K562 (cell line): Measurements from ENCODE around the gene LSM4. TPM values are rescaled to one million over a fixed set of nuclear protein-coding genes. Genes with fewer than 3 reads are reported as not detected.

Experiments
- ARID4B ChIP-seq: sonication (generic); formaldehyde crosslinking; IDR thresholded peaks from 2 replicates; pipeline ENCODE4 v1.8.0; 2022; ENCODE audit warnings: mild to moderate bottlenecking, missing genetic modification reagents
- ATF1 ChIP-seq, 2 experiments: fragments of 450-650 bp in 1 of 2; IDR thresholded peaks; 2 replicates each; pipeline ENCODE4 v1.6.1; 2016; ENCODE audit warnings: missing compliant biosample characterization in 1 of 2, missing genetic modification characterization in 1 of 2
- CBFB ChIP-seq: sonication (generic); formaldehyde crosslinking; IDR thresholded peaks from 2 replicates; pipeline ENCODE4 v1.4.0; 2020; ENCODE audit warnings: mild to moderate bottlenecking, missing genetic modification reagents
- CCAR2 ChIP-seq: fragments of 200-400 bp; formaldehyde crosslinking; IDR thresholded peaks from 2 replicates; pipeline ENCODE4 v1.6.1; 2017; ENCODE audit warnings: mild to moderate bottlenecking, low read depth, low read length
- ESRRB ChIP-seq: fragments of 250-450 bp; sonication (Bioruptor Pico); IDR thresholded peaks from 2 replicates; pipeline ENCODE4 v1.5.0; 2020; ENCODE audit warnings: mild to moderate bottlenecking, moderate library complexity, borderline replicate concordance
- EZH2 ChIP-seq: IDR thresholded peaks from 2 replicates; pipeline ENCODE4 v1.6.1; 2012; ENCODE audit warnings: low read depth, mild to moderate bottlenecking, inconsistent platforms, low read length, borderline replicate concordance
- FOXM1 ChIP-seq, 2 experiments: fragments of 450-650 bp in 1 of 2; sonication (generic) in 1 of 2; formaldehyde crosslinking in 1 of 2; IDR thresholded peaks; 2 replicates each; pipeline versions ENCODE4 v1.6.1 to v1.9.0; 2017 to 2022; ENCODE audit warnings: low read depth in 2 of 2, mild to moderate bottlenecking in 2 of 2, missing genetic modification reagents in 1 of 2, moderate library complexity in 1 of 2
- KDM4B ChIP-seq, 2 experiments: fragments of 450-650 bp in 1 of 2; sonication (generic) in 1 of 2; IDR thresholded peaks; 2 replicates each; pipeline ENCODE4 v1.6.1; 2016 to 2017; ENCODE audit warnings: borderline replicate concordance in 2 of 2, antibody characterized with exemption in 1 of 2, low read depth in 1 of 2, mild to moderate bottlenecking in 1 of 2
- MCM2 ChIP-seq: fragments of 450-650 bp; IDR thresholded peaks from 2 replicates; pipeline ENCODE4 v1.6.1; 2017; ENCODE audit warnings: low read depth, mild to moderate bottlenecking
- PCBP1 ChIP-seq: fragments of 200-400 bp; formaldehyde crosslinking; IDR thresholded peaks from 2 replicates; pipeline ENCODE4 v1.6.1; 2018; ENCODE audit warnings: mild to moderate bottlenecking, low read depth, low read length; ENCODE audit not compliant: poor library complexity, severe bottlenecking
- PHF21A ChIP-seq: fragments of 450-650 bp; IDR thresholded peaks from 2 replicates; pipeline ENCODE4 v1.6.1; 2017; ENCODE audit warnings: low read depth, borderline replicate concordance
- SRSF1 ChIP-seq: fragments of 200-400 bp; formaldehyde crosslinking; IDR thresholded peaks from 2 replicates; pipeline ENCODE4 v1.6.1; 2017; ENCODE audit warnings: mild to moderate bottlenecking, low read depth, low read length, moderate library complexity
- TRIM25 ChIP-seq: fragments of 450-650 bp; IDR thresholded peaks from 2 replicates; pipeline ENCODE4 v1.7.0; 2016; ENCODE audit warnings: borderline replicate concordance
- U2AF2 ChIP-seq: fragments of 200-400 bp; formaldehyde crosslinking; optimal IDR thresholded peaks from 2 replicates; pipeline ENCODE3; 2017; ENCODE audit warnings: low read depth, mild to moderate bottlenecking, low read length
- XRCC3 ChIP-seq: fragments of 450-650 bp; IDR thresholded peaks from 2 replicates; pipeline ENCODE4 v1.6.1; 2017; ENCODE audit warnings: mild to moderate bottlenecking, moderate library complexity
- ZBTB17 ChIP-seq: fragments of 450-650 bp; formaldehyde crosslinking; IDR thresholded peaks from 2 replicates; pipeline ENCODE4 v1.4.0; 2020; ENCODE audit warnings: mild to moderate bottlenecking
- ZNF175 ChIP-seq: fragments of 200-800 bp; sonication (Bioruptor generic); IDR thresholded peaks from 2 replicates; pipeline ENCODE4 v1.6.1; 2016; ENCODE audit warnings: low read depth, mild to moderate bottlenecking, missing genetic modification characterization, missing compliant biosample characterization
- ZNF232 ChIP-seq: sonication (generic); formaldehyde crosslinking; IDR thresholded peaks from 2 replicates; pipeline ENCODE4 v1.8.0; 2022; ENCODE audit warnings: mild to moderate bottlenecking, missing genetic modification reagents
- ZNF696 ChIP-seq: fragments of 250-450 bp; sonication (Bioruptor Pico); conservative IDR thresholded peaks from 2 replicates; pipeline ENCODE4 v1.4.0; 2020; ENCODE audit warnings: mild to moderate bottlenecking, moderate library complexity
- polyA plus RNA-seq, 8 experiments: library from polyadenylated mRNA; depleted of rRNA in 4 of 8; stranded (reverse) in 5 of 8; unstranded in 3 of 8; fragments of >200 nt; fragmentation: Nextera tagmentation in 2 of 8; fragmentation: Illumina TruSeq in 1 of 8; extraction: Ambion mirVana in 2 of 8; extraction: Trizol in 1 of 8; gene quantifications; 2 replicates each; pipeline versions ENCODE4 v1.2.1 to v1.2.3, GENCODE V29; 2011 to 2014; ENCODE audit warnings: inconsistent platforms in 1 of 8, missing spikeins in 1 of 8
- total RNA-seq, 7 experiments: library from RNA; depleted of rRNA in 6 of 7; stranded (reverse); fragments of >200 nt in 6 of 7; fragmentation: Illumina TruSeq in 2 of 7; extraction: Trizol in 2 of 7; gene quantifications; 2 replicates each; pipeline versions ENCODE4 v1.2.1 to v1.2.3, GENCODE V29; 2011 to 2021; ENCODE audit warnings: low replicate concordance in 1 of 7

Gene LSM4
- total and polyA plus RNA-seq, 9 of the 15 experiments (the other 6 are each of a cell fraction or from before 2014, with no cell fraction given), result 11.9 to 763 (median 202) TPM

DNA sequence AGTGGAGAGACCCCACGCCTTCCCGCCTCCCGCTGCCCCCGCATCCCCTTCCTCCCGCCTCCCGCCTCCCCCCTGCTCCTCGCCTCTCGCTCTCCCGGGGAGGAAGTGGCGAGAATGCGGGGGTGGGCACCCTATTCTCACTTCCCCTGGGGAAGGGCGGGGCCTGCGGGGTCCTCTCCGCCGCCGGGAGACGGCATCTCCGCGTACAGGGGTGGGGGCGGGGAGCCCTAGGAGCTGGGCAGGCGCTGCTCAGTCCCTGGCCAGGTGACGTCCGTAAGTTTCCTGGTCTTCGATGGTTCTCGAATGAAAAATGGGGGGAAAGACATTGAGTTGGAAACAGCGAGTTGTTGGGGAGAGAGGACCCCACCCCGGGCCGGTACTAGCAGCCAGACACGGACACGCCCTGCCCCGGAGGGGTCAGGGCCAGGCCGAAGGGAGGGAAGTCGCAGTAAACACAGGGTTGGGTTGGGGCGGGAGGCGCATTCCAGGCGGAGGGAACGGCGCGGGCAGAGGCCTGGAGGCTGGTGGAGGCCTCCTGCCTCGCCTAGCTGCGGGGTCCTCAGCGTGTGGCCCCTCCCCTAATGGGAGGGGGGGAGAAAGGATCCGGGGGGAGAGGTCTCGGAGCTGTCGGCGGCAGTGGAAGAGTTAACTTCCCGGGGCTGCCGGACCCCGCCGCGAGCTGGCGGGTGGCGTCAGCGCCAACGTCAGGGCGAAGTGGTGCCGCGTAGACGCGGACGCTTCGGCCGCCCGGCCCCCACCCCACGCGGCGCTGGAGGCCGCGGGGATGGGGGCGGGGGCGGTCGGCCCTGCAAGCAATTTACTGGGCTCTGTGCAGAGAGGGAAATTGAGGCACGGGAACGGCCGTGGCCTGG lies 31.1 kb downstream of the LSM4 start (continued):
- TF ChIP-seq ZNF696 (CRISPR knock-in tag), result no peak
- 0 out of 2 replicates have a peak, but pooled peaks have one; percentile 59 for TF ChIP-seq ZBTB17
- TF ChIP-seq KDM4B (IDR thresholded peaks at IDR 0.05; ENCODE audit: borderline replicate concordance in 2 of 2, low read depth in 1 of 2), result peak in 1 of 2 experiments; percentile 95; a peak in 2 of 4 replicates
- no peak for TF ChIP-seq XRCC3
- peak; percentile 22; the same call in 1 of the 2 replicates for TF ChIP-seq ATF1 (CRISPR knock-in tag; IDR thresholded peaks at IDR 0.05)
- TF ChIP-seq ATF1 (tag; IDR thresholded peaks at IDR 0.05), result peak; percentile 97
- TF ChIP-seq ZNF232 (CRISPR knock-in tag), result peak; percentile 77; the same call in 1 of the 2 replicates
- no peak for TF ChIP-seq MCM2
- no peak for TF ChIP-seq SRSF1
- no peak; the same call in 1 of the 2 replicates for TF ChIP-seq ARID4B (CRISPR knock-in tag)
- TF ChIP-seq EZH2, result no peak
- 0 out of 2 replicates have a peak, but pooled peaks have one; percentile 22 for TF ChIP-seq FOXM1 (IDR thresholded peaks at IDR 0.05; ENCODE audit: low read depth)
- TF ChIP-seq FOXM1 (CRISPR knock-in tag; IDR thresholded peaks at IDR 0.05; ENCODE audit: low read depth), result no peak
- no peak for TF ChIP-seq TRIM25
- TF ChIP-seq CBFB, result no peak
- 0 out of 2 replicates have a peak, but pooled peaks have one; percentile 65 for TF ChIP-seq PHF21A
- peak; percentile 90 for TF ChIP-seq PCBP1
- TF ChIP-seq ZNF175 (CRISPR knock-in tag), result 0 out of 2 replicates have a peak, but pooled peaks have one; percentile 20
- no peak for TF ChIP-seq ESRRB
- TF ChIP-seq U2AF2, result no peak
- TF ChIP-seq CCAR2, result no peak
